Mucosa of descending colon (tissue), 3 donors: Measurements from ENCODE around the gene BYSL. TPM values are rescaled to one million over a fixed set of nuclear protein-coding genes. Genes with fewer than 3 reads are reported as not detected.

Experiments used
- ATAC-seq: fragments of 200-7000 bp; cut with Tn5 transposase; one replicate; pipeline ENCODE4 v1.9.1; 2020; ENCODE audit warnings: mild to moderate bottlenecking, moderate library complexity
- DNase-seq, 3 donors: peaks; one replicate each; pipeline ENCODE4 v3.0.0-alpha.2; 2020
- H3K36me3 ChIP-seq: fragments of 200-600 bp; one replicate; pipeline ENCODE4 v1.8.0; 2021; ENCODE audit warnings: low read depth, mild to moderate bottlenecking
- H3K4me1 ChIP-seq: fragments of 200-600 bp; one replicate; pipeline ENCODE4 v1.8.0; 2021; ENCODE audit warnings: low read depth, mild to moderate bottlenecking
- H3K4me3 ChIP-seq: fragments of 200-600 bp; one replicate; pipeline ENCODE4 v1.8.0; 2021; ENCODE audit warnings: mild to moderate bottlenecking
- H3K9me3 ChIP-seq: fragments of 200-600 bp; one replicate; pipeline ENCODE4 v1.8.0; 2021; ENCODE audit warnings: mild to moderate bottlenecking
- intact Hi-C, 2 donors: fragments of 100-400 bp; cut with DNase I in 1 of 2; cut with micrococcal nuclease in 1 of 2; formaldehyde crosslinking; loops; one replicate each; pipeline versions ENCODE4 v1.11.0 to v1.11.1; 2022; cut with DNase I, micrococcal nuclease
- total RNA-seq, 3 donors: library from RNA; stranded (reverse); fragmentation: NEBNext Ultra II Directional in 2 of 3; extraction: Animal tissue kit (Norgen Biotek cat#: 25700) in 2 of 3; gene quantifications; one replicate each; pipeline versions ENCODE4 v1.2.1 to v1.2.4, GENCODE V29; 2021 to 2023
- TF ChIP-seq, protein P1 (sequence below): fragments of 200-600 bp; IDR thresholded peaks from one replicate; pipeline ENCODE4 v1.8.0; 2022; ENCODE audit warnings: antibody characterized with exemption, mild to moderate bottlenecking
- donor health status: DM: no; HTN: no; CAD: no; lungs with moderate emphysema.
- donor health status: DM: no; HTN: no; CAD: no.
- donor health status: DM: no; HTN: yes; CAD: no.

Gene BYSL
- total RNA-seq, 3 donors from 2014 or later, result 7.5 to 10.5 (median 10.2) TPM

DNA sequence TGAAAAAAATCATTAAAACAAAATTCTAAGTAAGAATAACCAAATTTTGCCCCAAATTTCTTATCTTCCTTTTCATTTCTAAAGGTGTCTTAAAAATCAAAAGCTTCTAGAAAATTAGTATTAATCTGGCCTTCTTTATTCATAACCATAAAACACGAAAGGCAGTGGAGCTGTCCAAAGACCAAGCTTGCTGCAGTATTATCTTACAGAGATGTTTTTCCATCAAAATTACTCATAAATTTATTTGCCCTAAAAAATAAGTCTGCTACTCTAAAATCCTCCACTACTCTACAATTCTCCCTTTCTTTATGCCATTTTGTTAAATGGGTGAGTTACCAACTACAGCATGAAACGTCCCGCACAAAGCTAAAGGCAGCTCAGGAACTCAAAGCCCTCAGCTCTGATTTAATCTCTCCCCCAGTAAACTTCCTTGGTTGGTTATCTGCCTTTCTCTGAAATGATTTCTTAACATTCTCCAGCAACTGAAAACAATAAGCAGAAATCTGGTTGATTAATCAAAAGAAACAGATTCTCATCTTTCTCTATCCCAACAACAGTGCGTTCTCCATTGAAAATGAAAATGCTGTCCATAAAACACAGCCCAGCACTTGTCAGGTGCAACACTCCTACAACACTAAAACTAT, 28.3 kb upstream of the BYSL start:
- intact Hi-C loops, result no loop called here
- H3K4me3 ChIP-seq, result no peak overlapping the region
- no peak for ATAC-seq
- H3K36me3 ChIP-seq, result no peaks in the 10 kb centered on the region
- peaks cover 7% of the 10 kb centered on the region for H3K4me1 ChIP-seq
- H3K9me3 ChIP-seq, result no peaks in the 10 kb centered on the region
- DNase-seq, result no peak
- TF ChIP-seq, protein P1, sequence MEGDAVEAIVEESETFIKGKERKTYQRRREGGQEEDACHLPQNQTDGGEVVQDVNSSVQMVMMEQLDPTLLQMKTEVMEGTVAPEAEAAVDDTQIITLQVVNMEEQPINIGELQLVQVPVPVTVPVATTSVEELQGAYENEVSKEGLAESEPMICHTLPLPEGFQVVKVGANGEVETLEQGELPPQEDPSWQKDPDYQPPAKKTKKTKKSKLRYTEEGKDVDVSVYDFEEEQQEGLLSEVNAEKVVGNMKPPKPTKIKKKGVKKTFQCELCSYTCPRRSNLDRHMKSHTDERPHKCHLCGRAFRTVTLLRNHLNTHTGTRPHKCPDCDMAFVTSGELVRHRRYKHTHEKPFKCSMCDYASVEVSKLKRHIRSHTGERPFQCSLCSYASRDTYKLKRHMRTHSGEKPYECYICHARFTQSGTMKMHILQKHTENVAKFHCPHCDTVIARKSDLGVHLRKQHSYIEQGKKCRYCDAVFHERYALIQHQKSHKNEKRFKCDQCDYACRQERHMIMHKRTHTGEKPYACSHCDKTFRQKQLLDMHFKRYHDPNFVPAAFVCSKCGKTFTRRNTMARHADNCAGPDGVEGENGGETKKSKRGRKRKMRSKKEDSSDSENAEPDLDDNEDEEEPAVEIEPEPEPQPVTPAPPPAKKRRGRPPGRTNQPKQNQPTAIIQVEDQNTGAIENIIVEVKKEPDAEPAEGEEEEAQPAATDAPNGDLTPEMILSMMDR, result no peak

DNA sequence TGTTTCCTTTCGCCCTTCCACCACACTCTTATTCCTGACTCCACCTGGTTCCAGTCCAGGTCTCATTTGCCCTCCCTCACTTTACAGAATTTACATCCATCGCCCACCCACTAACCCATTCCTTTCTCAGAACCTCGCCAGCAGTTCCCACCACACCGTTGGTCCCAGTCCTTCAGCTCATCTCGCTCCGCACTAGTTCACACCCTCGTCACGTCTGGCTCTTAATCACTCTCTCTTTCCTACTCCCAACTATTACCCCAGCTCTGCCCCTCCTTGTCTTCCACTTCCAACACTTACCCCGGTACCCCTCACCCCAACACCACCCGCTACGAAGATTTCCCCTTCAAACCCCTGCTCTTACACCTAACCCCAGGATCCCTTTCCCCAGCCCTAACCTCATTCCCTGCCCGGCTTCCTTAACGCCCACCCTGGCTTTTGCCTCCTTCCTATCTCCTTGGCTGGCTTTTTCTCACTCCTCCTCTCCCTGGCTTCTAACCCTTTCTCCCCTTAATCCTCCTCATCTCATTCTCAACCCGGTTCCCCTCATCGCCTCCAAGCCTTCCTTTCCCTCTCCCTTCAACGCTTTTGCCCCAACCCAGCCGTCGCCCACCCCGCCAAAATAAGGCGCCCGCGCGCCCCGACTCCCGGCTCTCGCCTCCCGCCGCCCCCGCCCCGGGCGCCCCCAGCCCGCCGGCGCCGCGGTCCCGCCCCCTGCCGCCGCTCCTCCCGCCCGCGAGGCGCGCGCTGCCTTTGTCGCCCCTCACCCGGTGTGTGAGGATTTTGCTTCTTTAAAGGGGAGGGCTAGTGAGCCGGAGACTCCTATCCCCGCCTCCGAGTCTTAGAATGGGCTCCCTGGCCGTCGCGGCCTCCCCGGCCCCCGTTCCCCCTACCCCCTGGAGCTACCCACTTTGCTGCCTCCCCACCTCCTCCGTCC, 26.7 kb upstream of the BYSL start:
- DNase-seq, result peak in 2 of 3 donors; percentile 4 to 26

DNA sequence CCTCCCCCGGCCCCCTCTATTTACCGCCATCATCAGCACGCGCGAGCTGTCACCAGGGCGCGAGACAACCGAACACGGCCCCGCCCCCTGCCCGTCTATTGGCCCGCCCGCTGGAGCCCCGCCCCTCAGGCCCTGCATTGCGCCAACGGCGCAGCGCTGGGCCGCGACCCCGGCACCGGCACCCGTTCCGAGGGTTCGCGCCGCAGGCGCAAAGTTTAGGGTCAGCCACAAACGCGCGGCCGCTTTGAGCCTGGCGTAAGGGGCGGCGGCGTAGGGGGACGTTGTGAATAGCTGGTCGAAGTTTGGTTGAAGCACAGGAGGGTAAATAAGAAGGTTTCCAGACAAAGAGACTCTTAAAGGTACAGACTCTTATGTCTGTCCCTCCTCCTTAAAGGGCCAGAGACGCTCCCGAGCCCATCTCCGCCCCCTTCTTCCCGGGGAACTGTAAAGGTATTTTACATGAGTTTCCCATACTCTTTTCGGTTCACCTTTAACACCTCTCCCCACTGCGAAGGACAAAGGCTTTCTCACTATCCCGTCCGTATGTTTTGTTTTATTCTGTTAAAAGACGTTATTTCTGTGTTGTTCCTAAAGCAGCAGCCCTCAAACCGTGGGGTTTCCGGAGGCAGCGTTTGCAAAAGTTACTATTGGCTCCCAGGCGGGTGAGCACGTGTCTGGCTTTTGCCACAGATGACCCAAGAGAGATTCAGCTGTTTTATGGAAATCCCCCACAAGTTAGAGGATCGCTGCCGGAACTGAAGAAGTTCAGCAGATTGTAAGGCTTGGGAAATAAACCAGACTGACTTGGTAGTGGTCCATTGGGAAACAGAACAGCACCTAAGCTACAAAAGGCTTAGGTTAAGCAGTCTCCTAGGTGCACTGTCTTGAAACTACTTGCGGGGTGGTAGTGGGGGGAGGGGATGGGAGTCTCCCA, 25.7 kb upstream of the BYSL start, which contains the start of gene USP49:
Gene USP49, minus strand, starts transcription at position 76 of the 934 bp plus-strand sequence. CDS start 88,392 bp downstream, outside the sequence.
- peak; percentile 91 to 95 (median 92) for DNase-seq
- intact Hi-C loops, result no loop called here
- Histone ChIP-seq H3K4me3 (peak within 1 kb of the TSS; percentile 51), H3K4me1 (peaks cover 7% of the 10 kb centered on the region), H3K36me3 (no peaks in the 10 kb centered on the region), H3K9me3 (no peaks in the 10 kb centered on the region)
- TF ChIP-seq, protein P1, result no peak
- ATAC-seq, result peak; percentile 99

More for the DNA sequence above, 26.7 kb upstream of the BYSL start:
- Histone ChIP-seq H3K36me3 (no peaks in the 10 kb centered on the region), H3K9me3 (no peaks in the 10 kb centered on the region), H3K4me1 (peaks cover 7% of the 10 kb centered on the region), H3K4me3 (peak overlapping the region; percentile 51)
- TF ChIP-seq, protein P1, result no peak
- ATAC-seq, result peak; percentile 54
- intact Hi-C loops, result no loop called here

DNA sequence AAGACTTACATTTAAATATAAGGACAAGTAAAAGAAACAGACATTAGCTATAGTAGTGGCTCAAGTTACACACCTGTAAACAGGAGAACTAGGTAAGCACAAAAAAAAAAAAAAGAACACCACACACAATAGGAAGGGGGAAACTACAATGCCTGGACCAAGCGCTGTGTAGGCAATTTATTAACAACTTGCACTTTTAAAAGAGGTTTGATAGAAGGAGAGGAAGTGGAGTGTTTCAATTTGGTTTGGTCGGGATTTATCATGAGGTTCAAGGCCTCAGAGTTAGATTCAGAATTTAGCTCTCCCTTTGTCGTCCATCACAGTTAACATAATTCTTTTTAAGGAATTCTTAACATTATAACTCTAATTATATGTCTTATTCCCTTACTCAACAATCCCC, 25.0 kb upstream of the BYSL start:
- no peak overlapping the region for H3K4me3 ChIP-seq
- ATAC-seq (no peak), DNase-seq (no peak)
- H3K4me1 ChIP-seq, result peaks cover 7% of the 10 kb centered on the region
- intact Hi-C loops, result no loop called here
- H3K36me3 ChIP-seq, result no peaks in the 10 kb centered on the region
- TF ChIP-seq, protein P1, result no peak
- no peaks in the 10 kb centered on the region for H3K9me3 ChIP-seq

DNA sequence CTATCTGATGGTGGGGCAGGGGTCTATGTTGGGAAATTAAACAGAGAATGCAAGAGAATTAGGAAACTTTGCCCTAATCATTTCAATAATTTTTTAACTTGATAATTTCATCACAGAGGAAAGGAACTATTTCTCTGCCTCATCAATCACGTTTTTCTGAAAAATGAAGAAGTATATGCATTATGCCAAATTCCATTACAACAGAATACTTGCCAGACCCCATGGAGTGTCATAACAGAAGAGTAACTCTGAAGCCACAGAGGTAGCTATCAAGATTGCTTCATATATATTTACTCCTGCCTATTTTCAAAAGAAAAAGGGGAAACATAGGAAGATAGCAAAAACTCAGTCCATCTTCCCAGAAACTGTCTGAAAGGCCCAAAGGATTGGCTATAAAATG, 20.4 kb upstream of the BYSL start:
- DNase-seq, result no peak
- ATAC-seq, result no peak
- intact Hi-C loops, result no loop called here

More for the DNA sequence above, 20.4 kb upstream of the BYSL start:
- H3K4me3 ChIP-seq, result no peak overlapping the region
- no peaks in the 10 kb centered on the region for H3K36me3 ChIP-seq
- TF ChIP-seq, protein P1, result no peak
- H3K4me1 ChIP-seq, result no peaks in the 10 kb centered on the region
- no peaks in the 10 kb centered on the region for H3K9me3 ChIP-seq
